ENCODE measurements around the gene PPP1R27. TPM values are rescaled to one million over a fixed set of nuclear protein-coding genes. Genes with fewer than 3 reads are reported as not detected.

Gene PPP1R27
- polyA plus RNA-seq, 2 of the 4 experiments (the other 2 are of a cell fraction): 0.09 TPM; not detected in 1

DNA sequence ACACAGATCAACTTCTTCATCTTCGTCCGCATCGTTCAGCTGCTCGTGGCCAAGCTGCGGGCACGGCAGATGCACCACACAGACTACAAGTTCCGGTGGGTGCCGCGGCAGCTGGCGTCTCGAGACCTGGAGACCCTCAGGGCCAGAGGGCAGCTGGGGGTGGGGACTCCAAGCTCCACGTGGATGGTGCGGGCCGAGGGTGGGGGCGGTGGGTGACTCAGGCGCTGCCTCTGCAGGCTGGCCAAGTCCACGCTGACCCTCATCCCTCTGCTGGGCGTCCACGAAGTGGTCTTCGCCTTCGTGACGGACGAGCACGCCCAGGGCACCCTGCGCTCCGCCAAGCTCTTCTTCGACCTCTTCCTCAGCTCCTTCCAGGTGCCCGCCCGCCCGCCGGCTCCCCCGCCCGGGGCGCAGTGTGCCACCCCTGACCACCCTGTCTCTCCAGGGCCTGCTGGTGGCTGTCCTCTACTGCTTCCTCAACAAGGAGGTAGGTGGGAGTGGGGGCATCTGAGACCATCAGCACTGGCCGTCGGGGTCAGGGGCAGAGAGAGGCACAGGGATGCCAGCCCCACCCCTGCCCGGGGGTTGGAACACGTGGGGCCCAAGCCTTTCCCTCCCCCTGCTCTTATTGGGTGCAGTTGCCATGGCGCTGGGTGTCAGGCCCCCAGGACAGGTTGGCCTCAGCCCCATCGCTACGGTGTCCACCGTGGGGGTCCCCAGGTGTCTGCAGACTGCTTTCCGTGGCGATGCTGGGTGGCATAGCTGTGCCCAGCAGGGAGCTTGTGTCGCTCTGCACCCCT lies 22.1 kb downstream of the PPP1R27 start:
- CTCF ChIA-PET: interaction anchor here (1.0 to 4.9 kb wide), 5 partner anchors 10 to 82 kb away, joined by 3 to 24 read pairs (median 3); no protein-coding TSS in a partner anchor
- FAIRE-seq (no peak), ATAC-seq (no peak), DNase-seq (ENCODE audit: low read depth in 1 of 2, low spot score in 1 of 2) (no peak)
- TF ChIP-seq FOXS1 (CRISPR knock-in tag; IDR thresholded peaks at IDR 0.05): no peak
- TF ChIP-seq, protein P1, sequence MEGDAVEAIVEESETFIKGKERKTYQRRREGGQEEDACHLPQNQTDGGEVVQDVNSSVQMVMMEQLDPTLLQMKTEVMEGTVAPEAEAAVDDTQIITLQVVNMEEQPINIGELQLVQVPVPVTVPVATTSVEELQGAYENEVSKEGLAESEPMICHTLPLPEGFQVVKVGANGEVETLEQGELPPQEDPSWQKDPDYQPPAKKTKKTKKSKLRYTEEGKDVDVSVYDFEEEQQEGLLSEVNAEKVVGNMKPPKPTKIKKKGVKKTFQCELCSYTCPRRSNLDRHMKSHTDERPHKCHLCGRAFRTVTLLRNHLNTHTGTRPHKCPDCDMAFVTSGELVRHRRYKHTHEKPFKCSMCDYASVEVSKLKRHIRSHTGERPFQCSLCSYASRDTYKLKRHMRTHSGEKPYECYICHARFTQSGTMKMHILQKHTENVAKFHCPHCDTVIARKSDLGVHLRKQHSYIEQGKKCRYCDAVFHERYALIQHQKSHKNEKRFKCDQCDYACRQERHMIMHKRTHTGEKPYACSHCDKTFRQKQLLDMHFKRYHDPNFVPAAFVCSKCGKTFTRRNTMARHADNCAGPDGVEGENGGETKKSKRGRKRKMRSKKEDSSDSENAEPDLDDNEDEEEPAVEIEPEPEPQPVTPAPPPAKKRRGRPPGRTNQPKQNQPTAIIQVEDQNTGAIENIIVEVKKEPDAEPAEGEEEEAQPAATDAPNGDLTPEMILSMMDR (IDR thresholded peaks at IDR 0.05): no peak
- no peak for TF ChIP-seq HDAC2 (IDR thresholded peaks at IDR 0.05)
- no peak for TF ChIP-seq ZSCAN20 (CRISPR knock-in tag; IDR thresholded peaks at IDR 0.05)
- TF ChIP-seq EHF (CRISPR knock-in tag; IDR thresholded peaks at IDR 0.05): no peak
- TF ChIP-seq JUNB (IDR thresholded peaks at IDR 0.05): no peak
- TF ChIP-seq, protein P2, sequence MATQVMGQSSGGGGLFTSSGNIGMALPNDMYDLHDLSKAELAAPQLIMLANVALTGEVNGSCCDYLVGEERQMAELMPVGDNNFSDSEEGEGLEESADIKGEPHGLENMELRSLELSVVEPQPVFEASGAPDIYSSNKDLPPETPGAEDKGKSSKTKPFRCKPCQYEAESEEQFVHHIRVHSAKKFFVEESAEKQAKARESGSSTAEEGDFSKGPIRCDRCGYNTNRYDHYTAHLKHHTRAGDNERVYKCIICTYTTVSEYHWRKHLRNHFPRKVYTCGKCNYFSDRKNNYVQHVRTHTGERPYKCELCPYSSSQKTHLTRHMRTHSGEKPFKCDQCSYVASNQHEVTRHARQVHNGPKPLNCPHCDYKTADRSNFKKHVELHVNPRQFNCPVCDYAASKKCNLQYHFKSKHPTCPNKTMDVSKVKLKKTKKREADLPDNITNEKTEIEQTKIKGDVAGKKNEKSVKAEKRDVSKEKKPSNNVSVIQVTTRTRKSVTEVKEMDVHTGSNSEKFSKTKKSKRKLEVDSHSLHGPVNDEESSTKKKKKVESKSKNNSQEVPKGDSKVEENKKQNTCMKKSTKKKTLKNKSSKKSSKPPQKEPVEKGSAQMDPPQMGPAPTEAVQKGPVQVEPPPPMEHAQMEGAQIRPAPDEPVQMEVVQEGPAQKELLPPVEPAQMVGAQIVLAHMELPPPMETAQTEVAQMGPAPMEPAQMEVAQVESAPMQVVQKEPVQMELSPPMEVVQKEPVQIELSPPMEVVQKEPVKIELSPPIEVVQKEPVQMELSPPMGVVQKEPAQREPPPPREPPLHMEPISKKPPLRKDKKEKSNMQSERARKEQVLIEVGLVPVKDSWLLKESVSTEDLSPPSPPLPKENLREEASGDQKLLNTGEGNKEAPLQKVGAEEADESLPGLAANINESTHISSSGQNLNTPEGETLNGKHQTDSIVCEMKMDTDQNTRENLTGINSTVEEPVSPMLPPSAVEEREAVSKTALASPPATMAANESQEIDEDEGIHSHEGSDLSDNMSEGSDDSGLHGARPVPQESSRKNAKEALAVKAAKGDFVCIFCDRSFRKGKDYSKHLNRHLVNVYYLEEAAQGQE (IDR thresholded peaks at IDR 0.05): no peak
- TF ChIP-seq, protein P3, sequence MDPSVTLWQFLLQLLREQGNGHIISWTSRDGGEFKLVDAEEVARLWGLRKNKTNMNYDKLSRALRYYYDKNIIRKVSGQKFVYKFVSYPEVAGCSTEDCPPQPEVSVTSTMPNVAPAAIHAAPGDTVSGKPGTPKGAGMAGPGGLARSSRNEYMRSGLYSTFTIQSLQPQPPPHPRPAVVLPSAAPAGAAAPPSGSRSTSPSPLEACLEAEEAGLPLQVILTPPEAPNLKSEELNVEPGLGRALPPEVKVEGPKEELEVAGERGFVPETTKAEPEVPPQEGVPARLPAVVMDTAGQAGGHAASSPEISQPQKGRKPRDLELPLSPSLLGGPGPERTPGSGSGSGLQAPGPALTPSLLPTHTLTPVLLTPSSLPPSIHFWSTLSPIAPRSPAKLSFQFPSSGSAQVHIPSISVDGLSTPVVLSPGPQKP (IDR thresholded peaks at IDR 0.05; ENCODE audit: low read depth, low read length): no peak
- no peak for TF ChIP-seq ZC3H11A (IDR thresholded peaks at IDR 0.05)
- TF ChIP-seq GATA3 (IDR thresholded peaks at IDR 0.05; ENCODE audit: borderline replicate concordance): no peak
- no peak for TF ChIP-seq KDM5A (IDR thresholded peaks at IDR 0.05)
- no peak for TF ChIP-seq KDM1A (IDR thresholded peaks at IDR 0.05; ENCODE audit: low read depth)
- no peak for TF ChIP-seq CBX2 (IDR thresholded peaks at IDR 0.05; ENCODE audit: borderline replicate concordance, low read depth)
- no peak for TF ChIP-seq EP300 (IDR thresholded peaks at IDR 0.05)
- TF ChIP-seq NPAS2 (CRISPR knock-in tag; IDR thresholded peaks at IDR 0.05; ENCODE audit: borderline replicate concordance): no peak
- no peak for TF ChIP-seq MYC (IDR thresholded peaks at IDR 0.05; ENCODE audit: borderline replicate concordance, low read length)
- TF ChIP-seq, protein P4, sequence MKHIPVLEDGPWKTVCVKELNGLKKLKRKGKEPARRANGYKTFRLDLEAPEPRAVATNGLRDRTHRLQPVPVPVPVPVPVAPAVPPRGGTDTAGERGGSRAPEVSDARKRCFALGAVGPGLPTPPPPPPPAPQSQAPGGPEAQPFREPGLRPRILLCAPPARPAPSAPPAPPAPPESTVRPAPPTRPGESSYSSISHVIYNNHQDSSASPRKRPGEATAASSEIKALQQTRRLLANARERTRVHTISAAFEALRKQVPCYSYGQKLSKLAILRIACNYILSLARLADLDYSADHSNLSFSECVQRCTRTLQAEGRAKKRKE (CRISPR knock-in tag; IDR thresholded peaks at IDR 0.05; ENCODE audit: low read depth): no peak
- no peak for TF ChIP-seq ESRRA (IDR thresholded peaks at IDR 0.05; ENCODE audit: borderline replicate concordance, low read length)
- no peak for TF ChIP-seq ZFP36 (IDR thresholded peaks at IDR 0.05; ENCODE audit: borderline replicate concordance, partially characterized antibody)
- Histone ChIP-seq H3K27ac (no peak overlapping the region), H3K9me3 (no peaks in the 10 kb centered on the region), H3K4me3 (no peak overlapping the region), H3K4me2 (no peak overlapping the region), H3K4me1 (peaks cover 31% of the 10 kb centered on the region)
- POLR2A ChIA-PET: interaction anchor here (0.6 kb wide), 1 partner anchor 217 kb away, joined by 3 read pairs; no protein-coding TSS in a partner anchor
- 62% methylated on average over 40 of the region's 45 CpGs for WGBS (ENCODE audit: missing lambda C conversion rate)

All from A549 (cell line).